GM13976 (cell line): ENCODE data around the gene ADGRB2.

Experiments
- DNase-seq: peaks from one replicate; pipeline ENCODE4 v3.0.0; 2012; ENCODE audit warnings: low spot score
- CTCF ChIP-seq: IDR thresholded peaks from 2 replicates; pipeline ENCODE4 v1.5.1; 2012; ENCODE audit warnings: borderline replicate concordance, mild to moderate bottlenecking; ENCODE audit not compliant: insufficient read depth; ENCODE audit errors: extremely low read depth, missing control alignments, control extremely low read depth
- in situ Hi-C: fragments of 300-500 bp; cut with MboI; formaldehyde crosslinking; loops from one replicate; pipeline ENCODE4 v1.12.0; 2022; ENCODE audit warnings: low sequenced_read_pairs, mixed read lengths, inconsistent platforms; ENCODE audit not compliant: unreplicated experiment

ADGRB2 gene

GRCh38 chr1:31730336-31731048, 33.6 kb downstream of the ADGRB2 start:
- no peak for TF ChIP-seq CTCF
- in situ Hi-C loops = no loop called here
- DNase-seq = no peak

- in situ Hi-C loops = no loop called here
- no peak for DNase-seq
- no peak for TF ChIP-seq CTCF
Measured at GRCh38 chr1:31727849-31728248, 36.3 kb downstream of the ADGRB2 start.

GRCh38 chr1:31727195-31727594, 36.9 kb downstream of the ADGRB2 start:
- in situ Hi-C loops = no loop called here
- no peak for TF ChIP-seq CTCF
- DNase-seq = no peak

GRCh38 chr1:31726715-31727114, 37.4 kb downstream of the ADGRB2 start:
- in situ Hi-C loops = no loop called here
- no peak for DNase-seq
- TF ChIP-seq CTCF = no peak

GRCh38 chr1:31725777-31726535, 38.2 kb downstream of the ADGRB2 start:
- no peak for DNase-seq
- TF ChIP-seq CTCF = no peak
- in situ Hi-C loops = no loop called here

GRCh38 chr1:31725134-31725533, 39.0 kb downstream of the ADGRB2 start:
- DNase-seq = no peak
- TF ChIP-seq CTCF = no peak
- in situ Hi-C loops = no loop called here
